ENCODE measurements around the gene MAPK8IP2.
"Not testable (repeated sequence)": the region's sequence is repeated elsewhere in the genome, so short reads cannot be mapped to it uniquely, and the experiment has no call there.

Gene MAPK8IP2

GRCh38 chr22:50606946-50607658 is 6.5 kb downstream of the MAPK8IP2 start:
- Histone ChIP-seq H3K4me1 (ENCODE audit: control insufficient read depth in 2 of 2, insufficient read depth in 2 of 2, low read length in 2 of 2) (no peaks in the 10 kb centered on the region), H3K27me3 (ENCODE audit: control insufficient read depth in 2 of 2, insufficient read depth in 2 of 2, low read length in 2 of 2) (peaks cover 10 to 14% of the 10 kb centered on the region in 2 donors), H3K9ac (ENCODE audit: low read depth in 1 of 2, low read length in 2 of 2) (no peak overlapping the region), H3K9me3 (ENCODE audit: control insufficient read depth in 2 of 2, low read length in 2 of 2) (no peaks in the 10 kb centered on the region), H3K4me3 (ENCODE audit: low read length in 2 of 2) (no peak overlapping the region), H3K36me3 (ENCODE audit: control insufficient read depth in 2 of 2, insufficient read depth in 2 of 2, low read length in 2 of 2) (no peaks in the 10 kb centered on the region), H3K27ac (ENCODE audit: low read depth in 2 of 2, low read length in 2 of 2) (no peak overlapping the region)

DNA sequence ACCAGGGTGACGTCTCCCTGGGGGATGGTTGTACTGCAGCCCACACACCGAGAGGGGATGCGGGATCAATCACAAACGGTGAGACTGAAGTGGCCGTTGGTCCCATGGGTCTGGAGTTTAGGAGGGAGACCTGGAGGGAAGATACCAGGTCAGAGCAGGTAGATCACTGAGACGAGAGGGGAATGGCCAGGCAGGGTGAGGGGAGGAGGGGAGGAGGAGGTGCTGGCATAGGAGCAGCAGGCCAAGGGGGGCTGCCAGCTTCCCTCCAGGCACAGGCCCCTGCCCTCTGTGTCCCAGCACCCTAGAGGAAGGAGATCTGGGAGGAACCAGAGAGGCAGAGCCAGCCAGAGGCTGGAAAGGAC is 7.0 kb downstream of the MAPK8IP2 start:
- Histone ChIP-seq H3K4me1 (ENCODE audit: control insufficient read depth in 2 of 2, insufficient read depth in 2 of 2, low read length in 2 of 2) (peaks cover 0 to 4% of the 10 kb centered on the region in 2 donors), H3K36me3 (ENCODE audit: control insufficient read depth in 2 of 2, insufficient read depth in 2 of 2, low read length in 2 of 2) (no peaks in the 10 kb centered on the region), H3K27ac (ENCODE audit: low read depth in 2 of 2, low read length in 2 of 2) (no peak overlapping the region), H3K4me3 (ENCODE audit: low read length in 2 of 2) (no peak overlapping the region), H3K9ac (ENCODE audit: low read depth in 1 of 2, low read length in 2 of 2) (no peak overlapping the region), H3K27me3 (ENCODE audit: control insufficient read depth in 2 of 2, insufficient read depth in 2 of 2, low read length in 2 of 2) (peaks cover 6 to 10% of the 10 kb centered on the region in 2 donors), H3K9me3 (ENCODE audit: control insufficient read depth in 2 of 2, low read length in 2 of 2) (no peaks in the 10 kb centered on the region)

DNA sequence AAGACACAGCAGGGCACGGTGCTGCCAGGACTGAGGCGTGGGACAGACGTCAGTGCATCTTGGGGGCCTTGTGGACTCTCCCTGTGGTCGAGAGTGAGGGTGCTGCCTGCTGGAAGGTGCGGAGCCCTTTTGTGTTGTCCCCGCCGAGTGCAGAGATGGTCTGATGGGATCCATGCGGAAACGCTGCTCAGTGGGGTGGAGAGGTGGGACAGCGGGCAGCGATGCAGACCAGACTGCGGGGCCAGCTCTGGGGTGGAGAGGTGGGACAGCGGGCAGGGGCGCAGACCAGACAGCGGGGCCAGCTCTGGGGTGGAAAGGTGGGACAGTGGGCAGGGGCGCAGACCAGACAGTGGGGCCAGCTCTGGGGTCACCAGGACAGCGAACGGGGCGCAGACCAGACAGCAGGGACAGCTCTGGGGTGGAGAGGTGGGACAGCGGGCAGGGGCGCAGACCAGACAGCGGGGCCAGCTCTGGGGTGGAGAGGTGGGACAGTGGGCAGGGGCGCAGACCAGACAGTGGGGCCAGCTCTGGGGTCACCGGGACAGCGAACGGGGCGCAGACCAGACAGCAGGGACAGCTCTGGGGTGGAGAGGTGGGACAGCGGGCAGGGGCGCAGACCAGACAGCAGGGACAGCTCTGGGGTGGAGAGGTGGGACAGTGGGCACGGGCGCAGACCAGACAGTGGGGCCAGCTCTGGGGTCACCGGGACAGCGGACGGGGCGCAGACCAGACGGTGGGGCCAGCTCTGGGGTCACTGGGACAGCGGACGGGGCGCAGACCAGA is 7.7 kb downstream of the MAPK8IP2 start:
- H3K27ac ChIP-seq (ENCODE audit: low read depth in 2 of 2, low read length in 2 of 2); H3K4me3 ChIP-seq (ENCODE audit: low read length in 2 of 2); H3K9ac ChIP-seq (ENCODE audit: low read depth in 1 of 2, low read length in 2 of 2); H3K36me3 ChIP-seq (ENCODE audit: control insufficient read depth in 2 of 2, insufficient read depth in 2 of 2, low read length in 2 of 2); H3K4me1 ChIP-seq (ENCODE audit: control insufficient read depth in 2 of 2, insufficient read depth in 2 of 2, low read length in 2 of 2); H3K9me3 ChIP-seq (ENCODE audit: control insufficient read depth in 2 of 2, low read length in 2 of 2); H3K27me3 ChIP-seq (ENCODE audit: control insufficient read depth in 2 of 2, insufficient read depth in 2 of 2, low read length in 2 of 2): not testable (repeated sequence)

DNA sequence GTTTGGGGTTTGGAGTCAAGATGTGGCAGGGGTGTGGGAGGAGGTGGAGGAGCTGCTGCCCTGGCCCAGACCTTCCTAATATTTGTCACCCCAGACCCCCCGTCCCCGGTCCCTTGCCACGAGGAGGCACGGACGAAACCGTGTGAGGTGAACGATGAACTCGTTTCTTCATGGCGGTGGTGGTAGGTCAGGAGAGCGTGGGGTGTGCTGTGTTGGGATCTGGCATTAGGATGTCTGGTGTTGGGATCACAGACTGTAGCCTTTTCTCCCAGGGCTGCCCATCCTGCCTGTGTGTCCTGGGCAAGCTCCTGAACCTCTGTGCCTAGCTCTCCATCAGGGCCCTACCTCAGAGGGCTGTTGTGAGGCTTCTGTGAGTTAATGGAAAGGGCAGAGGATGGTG is 8.4 kb downstream of the MAPK8IP2 start:
- Histone ChIP-seq H3K36me3 (ENCODE audit: control insufficient read depth in 2 of 2, insufficient read depth in 2 of 2, low read length in 2 of 2) (no peaks in the 10 kb centered on the region), H3K27ac (ENCODE audit: low read depth in 2 of 2, low read length in 2 of 2) (no peak overlapping the region), H3K4me1 (ENCODE audit: control insufficient read depth in 2 of 2, insufficient read depth in 2 of 2, low read length in 2 of 2) (peaks cover 9 to 12% of the 10 kb centered on the region in 2 donors), H3K27me3 (ENCODE audit: control insufficient read depth in 2 of 2, insufficient read depth in 2 of 2, low read length in 2 of 2) (peaks cover 0 to 5% of the 10 kb centered on the region in 2 donors), H3K4me3 (ENCODE audit: low read length in 2 of 2) (no peak overlapping the region), H3K9me3 (ENCODE audit: control insufficient read depth in 2 of 2, low read length in 2 of 2) (no peaks in the 10 kb centered on the region), H3K9ac (ENCODE audit: low read depth in 1 of 2, low read length in 2 of 2) (no peak overlapping the region)

GRCh38 chr22:50609599-50609998 is 9.0 kb downstream of the MAPK8IP2 start:
- Histone ChIP-seq H3K9me3 (ENCODE audit: control insufficient read depth in 2 of 2, low read length in 2 of 2) (no peaks in the 10 kb centered on the region), H3K4me1 (ENCODE audit: control insufficient read depth in 2 of 2, insufficient read depth in 2 of 2, low read length in 2 of 2) (peaks cover 9 to 12% of the 10 kb centered on the region in 2 donors), H3K4me3 (ENCODE audit: low read length in 2 of 2) (no peak overlapping the region), H3K27me3 (ENCODE audit: control insufficient read depth in 2 of 2, insufficient read depth in 2 of 2, low read length in 2 of 2) (peaks cover 0 to 5% of the 10 kb centered on the region in 2 donors), H3K9ac (ENCODE audit: low read depth in 1 of 2, low read length in 2 of 2) (no peak overlapping the region), H3K27ac (ENCODE audit: low read depth in 2 of 2, low read length in 2 of 2) (no peak overlapping the region), H3K36me3 (ENCODE audit: control insufficient read depth in 2 of 2, insufficient read depth in 2 of 2, low read length in 2 of 2) (no peaks in the 10 kb centered on the region)

DNA sequence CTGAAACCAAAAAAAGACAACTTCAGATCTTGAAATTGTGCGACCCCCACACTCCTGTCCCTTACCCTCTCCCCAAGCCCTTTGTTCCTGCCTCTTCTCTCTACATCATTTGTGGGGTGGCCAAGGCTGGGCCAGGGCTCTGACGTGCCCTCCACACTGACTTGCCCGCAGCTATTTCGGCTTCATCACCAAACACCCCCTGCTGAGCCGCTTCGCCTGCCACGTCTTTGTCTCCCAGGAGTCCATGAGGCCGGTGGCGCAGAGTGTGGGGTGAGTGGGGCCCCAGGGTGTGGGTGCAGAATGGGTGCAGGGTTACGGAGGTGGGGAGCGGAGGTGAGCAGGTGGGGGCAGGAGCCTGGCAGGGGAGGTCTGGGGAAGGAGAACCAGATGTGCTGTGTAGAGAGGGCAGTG is 9.5 kb downstream of the MAPK8IP2 start:
- Histone ChIP-seq H3K36me3 (ENCODE audit: control insufficient read depth in 2 of 2, insufficient read depth in 2 of 2, low read length in 2 of 2) (no peaks in the 10 kb centered on the region), H3K9ac (ENCODE audit: low read depth in 1 of 2, low read length in 2 of 2) (no peak overlapping the region), H3K9me3 (ENCODE audit: control insufficient read depth in 2 of 2, low read length in 2 of 2) (no peaks in the 10 kb centered on the region), H3K27ac (ENCODE audit: low read depth in 2 of 2, low read length in 2 of 2) (no peak overlapping the region), H3K27me3 (ENCODE audit: control insufficient read depth in 2 of 2, insufficient read depth in 2 of 2, low read length in 2 of 2) (peaks cover 0 to 5% of the 10 kb centered on the region in 2 donors), H3K4me3 (ENCODE audit: low read length in 2 of 2) (no peak overlapping the region), H3K4me1 (ENCODE audit: control insufficient read depth in 2 of 2, insufficient read depth in 2 of 2, low read length in 2 of 2) (peaks cover 9 to 12% of the 10 kb centered on the region in 2 donors)

GRCh38 chr22:50610581-50610980 is 10.0 kb downstream of the MAPK8IP2 start:
- H3K4me1 ChIP-seq (ENCODE audit: control insufficient read depth in 2 of 2, insufficient read depth in 2 of 2, low read length in 2 of 2): peaks cover 9 to 12% of the 10 kb centered on the region in 2 donors
- peaks cover 0 to 5% of the 10 kb centered on the region in 2 donors for H3K27me3 ChIP-seq (ENCODE audit: control insufficient read depth in 2 of 2, insufficient read depth in 2 of 2, low read length in 2 of 2)
- no peaks in the 10 kb centered on the region for H3K36me3 ChIP-seq (ENCODE audit: control insufficient read depth in 2 of 2, insufficient read depth in 2 of 2, low read length in 2 of 2)

GRCh38 chr22:50611341-50612060 is 10.9 kb downstream of the MAPK8IP2 start:
- Histone ChIP-seq H3K27me3 (ENCODE audit: control insufficient read depth in 2 of 2, insufficient read depth in 2 of 2, low read length in 2 of 2) (peaks cover 0 to 5% of the 10 kb centered on the region in 2 donors), H3K27ac (ENCODE audit: low read depth in 2 of 2, low read length in 2 of 2) (no peak overlapping the region), H3K36me3 (ENCODE audit: control insufficient read depth in 2 of 2, insufficient read depth in 2 of 2, low read length in 2 of 2) (no peaks in the 10 kb centered on the region), H3K4me1 (ENCODE audit: control insufficient read depth in 2 of 2, insufficient read depth in 2 of 2, low read length in 2 of 2) (peaks cover 9 to 12% of the 10 kb centered on the region in 2 donors), H3K4me3 (ENCODE audit: low read length in 2 of 2) (no peak overlapping the region), H3K9ac (ENCODE audit: low read depth in 1 of 2, low read length in 2 of 2) (no peak overlapping the region), H3K9me3 (ENCODE audit: control insufficient read depth in 2 of 2, low read length in 2 of 2) (no peaks in the 10 kb centered on the region)

More at GRCh38 chr22:50610581-50610980, 10.0 kb downstream of the MAPK8IP2 start:
- Histone ChIP-seq H3K9me3 (ENCODE audit: control insufficient read depth in 2 of 2, low read length in 2 of 2) (no peaks in the 10 kb centered on the region), H3K9ac (ENCODE audit: low read depth in 1 of 2, low read length in 2 of 2) (no peak overlapping the region), H3K27ac (ENCODE audit: low read depth in 2 of 2, low read length in 2 of 2) (no peak overlapping the region), H3K4me3 (ENCODE audit: low read length in 2 of 2) (no peak overlapping the region)

DNA sequence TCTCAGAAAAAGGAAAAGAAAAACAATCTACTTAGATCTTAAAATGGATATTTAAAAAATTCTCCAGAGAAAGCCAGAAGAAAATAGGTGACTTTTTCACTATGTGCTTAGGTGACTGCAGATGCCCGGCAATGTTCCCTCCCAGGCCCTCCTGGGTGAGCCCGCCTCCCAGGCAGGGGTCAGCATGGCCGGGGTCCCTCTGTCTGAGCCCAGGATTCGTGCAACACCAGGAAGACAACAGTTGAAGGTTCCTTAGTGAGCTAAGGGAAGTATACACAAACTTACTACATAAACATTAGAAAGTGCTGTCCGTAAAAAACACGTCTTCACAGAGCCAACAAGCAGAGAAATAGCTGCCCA is 11.6 kb downstream of the MAPK8IP2 start:
- no peaks in the 10 kb centered on the region for H3K9me3 ChIP-seq (ENCODE audit: control insufficient read depth in 2 of 2, low read length in 2 of 2)
- H3K36me3 ChIP-seq (ENCODE audit: control insufficient read depth in 2 of 2, insufficient read depth in 2 of 2, low read length in 2 of 2): no peaks in the 10 kb centered on the region
- peaks cover 9 to 12% of the 10 kb centered on the region in 2 donors for H3K4me1 ChIP-seq (ENCODE audit: control insufficient read depth in 2 of 2, insufficient read depth in 2 of 2, low read length in 2 of 2)
- H3K27ac ChIP-seq (ENCODE audit: low read depth in 2 of 2, low read length in 2 of 2): no peak overlapping the region
- H3K27me3 ChIP-seq (ENCODE audit: control insufficient read depth in 2 of 2, insufficient read depth in 2 of 2, low read length in 2 of 2): peaks cover 0 to 5% of the 10 kb centered on the region in 2 donors
- no peak overlapping the region for H3K4me3 ChIP-seq (ENCODE audit: low read length in 2 of 2)
- H3K9ac ChIP-seq (ENCODE audit: low read depth in 1 of 2, low read length in 2 of 2): peak overlapping the region in 1 of 2 donors; percentile 26

Measured in mucosa of rectum (tissue), 2 donors.